Measurements from ENCODE around the gene PHRF1. TPM values are rescaled to one million over a fixed set of nuclear protein-coding genes. Genes with fewer than 3 reads are reported as not detected.

The PHRF1 gene
- total and polyA plus RNA-seq, 9 of the 15 experiments (the other 6 are each of a cell fraction or from before 2014, with no cell fraction given), result 0.07 to 37.2 (median 7.7) TPM

- TF ChIP-seq E2F8 (IDR thresholded peaks at IDR 0.05; ENCODE audit: low read depth, partially characterized antibody) (peak; percentile 48), MCM2 (IDR thresholded peaks at IDR 0.05; ENCODE audit: low read depth) (no peak)
Measured at GRCh38 chr11:615504-616319, 39.4 kb downstream of the PHRF1 start, which contains the start of gene IRF7 (continued).

- H3K4me2 ChIP-seq (ENCODE audit: insufficient read depth, low read length), result peak overlapping the region; percentile 88; the same call in 1 of the 2 replicates
- in situ Hi-C loops (cut with MboI) (no loop called here), intact Hi-C loops (cut with micrococcal nuclease) (loop anchor here (10.0 kb wide), 1 partner anchor 62 kb away; no protein-coding TSS in a partner anchor)
- peak overlapping the region; percentile 78 for H3K4me3 ChIP-seq
- DNase-seq (ENCODE audit: extremely low read depth in 1 of 4, low spot score in 3 of 4) (no peak), ATAC-seq (no peak), FAIRE-seq (no peak)
- H3K9me3 ChIP-seq (replicated peaks; ENCODE audit: control insufficient read depth, insufficient read depth, low read depth, low read length), result no peaks in the 10 kb centered on the region
- peaks cover 9% of the 10 kb centered on the region; the same call in 1 of the 3 replicates for H3K79me2 ChIP-seq (ENCODE audit: control insufficient read depth, insufficient read depth, low read length)
- POLR2A ChIA-PET, result no interaction called here
- WGBS (ENCODE audit: insufficient coverage, low coverage, missing lambda C conversion rate), result 86% methylated on average over 30 of the region's 39 CpGs
- H4K20me1 ChIP-seq (replicated peaks; ENCODE audit: control insufficient read depth, insufficient read depth, low read length), result peaks cover 13% of the 10 kb centered on the region
- CTCF ChIA-PET (ENCODE audit: low intra/inter-chr PET ratio), result no interaction called here
- no peak overlapping the region for H3K9ac ChIP-seq (ENCODE audit: insufficient read depth in 1 of 2, low read depth in 2 of 2, low read length in 2 of 2)
- peak overlapping the region; percentile 84; the same call in 1 of the 3 replicates for H3K27ac ChIP-seq (ENCODE audit: extremely low read depth, low read depth, low read length)
- H3K9me1 ChIP-seq (ENCODE audit: control insufficient read depth, insufficient read depth, low read length), result peaks cover 6% of the 10 kb centered on the region
- TF ChIP-seq POLR2AphosphoS5 (IDR thresholded peaks at IDR 0.05; ENCODE audit: control insufficient read depth, insufficient read depth, low read depth, low read length), result no peak
- no peak for TF ChIP-seq CBFB (CRISPR knock-in tag; IDR thresholded peaks at IDR 0.05)
- TF ChIP-seq ZNF707 (CRISPR knock-in tag; conservative IDR thresholded peaks at IDR 0.05), result no peak
- TF ChIP-seq ZNF316 (IDR thresholded peaks at IDR 0.05), result no peak
- TF ChIP-seq, protein P1, sequence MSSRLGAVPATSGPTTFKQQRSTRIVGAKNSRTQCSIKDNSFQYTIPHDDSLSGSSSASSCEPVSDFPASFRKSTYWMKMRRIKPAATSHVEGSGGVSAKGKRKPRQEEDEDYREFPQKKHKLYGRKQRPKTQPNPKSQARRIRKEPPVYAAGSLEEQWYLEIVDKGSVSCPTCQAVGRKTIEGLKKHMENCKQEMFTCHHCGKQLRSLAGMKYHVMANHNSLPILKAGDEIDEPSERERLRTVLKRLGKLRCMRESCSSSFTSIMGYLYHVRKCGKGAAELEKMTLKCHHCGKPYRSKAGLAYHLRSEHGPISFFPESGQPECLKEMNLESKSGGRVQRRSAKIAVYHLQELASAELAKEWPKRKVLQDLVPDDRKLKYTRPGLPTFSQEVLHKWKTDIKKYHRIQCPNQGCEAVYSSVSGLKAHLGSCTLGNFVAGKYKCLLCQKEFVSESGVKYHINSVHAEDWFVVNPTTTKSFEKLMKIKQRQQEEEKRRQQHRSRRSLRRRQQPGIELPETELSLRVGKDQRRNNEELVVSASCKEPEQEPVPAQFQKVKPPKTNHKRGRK (tag; IDR thresholded peaks at IDR 0.05), result no peak
- no peak for TF ChIP-seq NCOA4 (IDR thresholded peaks at IDR 0.05; ENCODE audit: partially characterized antibody)
- TF ChIP-seq POLR2G (IDR thresholded peaks at IDR 0.05; ENCODE audit: low read depth, low read length), result peak; percentile 63
- TF ChIP-seq SMAD4 (CRISPR knock-in tag; conservative IDR thresholded peaks at IDR 0.05), result no peak
- no peak for TF ChIP-seq KLF13 (tag; IDR thresholded peaks at IDR 0.05; ENCODE audit: borderline replicate concordance, low read depth)
- no peaks in the 10 kb centered on the region for H3K27me3 ChIP-seq (ENCODE audit: control insufficient read depth in 2 of 2, insufficient read depth in 2 of 2, low read length in 2 of 2)
- H3K36me3 ChIP-seq (ENCODE audit: control insufficient read depth, insufficient read depth, low read length), result peaks cover 66% of the 10 kb centered on the region; the same call in 2 of the 3 replicates
- peaks cover 8 to 83% of the 10 kb centered on the region in 2 experiments for H3K4me1 ChIP-seq (replicated peaks in 1 of 2; ENCODE audit: control insufficient read depth in 2 of 2, insufficient read depth in 2 of 2, low read length in 2 of 2)
- no TSS peak for BruUV-seq (replicated peaks)
- no peak overlapping the region for H2AFZ ChIP-seq (ENCODE audit: low read depth, low read length)
Measured at GRCh38 chr11:616320-617198, 40.3 kb downstream of the PHRF1 start.

Data from K562 (cell line).